ENCODE data around the gene SHROOM3. TPM values are rescaled to one million over a fixed set of nuclear protein-coding genes. Genes with fewer than 3 reads are reported as not detected.

The SHROOM3 gene
- total RNA-seq, 1 experiment from 2014 or later = 27.6 TPM

DNA sequence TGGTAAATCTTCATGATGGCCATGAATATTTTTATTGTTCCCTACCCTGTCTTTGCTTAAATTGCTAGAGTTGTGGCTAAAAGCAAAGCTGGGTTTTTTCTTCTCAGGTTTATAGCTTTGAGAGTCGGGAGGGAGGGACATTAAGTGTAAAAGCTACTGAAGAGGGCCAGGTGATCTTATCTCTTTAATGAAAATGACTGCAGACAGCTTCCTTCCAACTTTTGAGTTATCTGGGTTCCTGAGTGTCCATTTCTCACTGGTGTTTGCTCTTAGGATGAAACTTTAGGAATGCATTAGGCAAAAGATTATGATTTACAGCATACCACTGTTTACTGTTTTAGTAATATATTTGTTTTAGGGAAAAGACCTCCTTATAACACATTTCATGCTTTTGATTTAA is 187.7 kb downstream of the SHROOM3 start:
- WGBS (ENCODE audit: extremely low coverage, insufficient read length, low lambda C conversion rate) = no CpG with 5 or more reads among the region's 1 CpG
- Histone ChIP-seq H3K14ac (ENCODE audit: insufficient read depth, low read length) (no peak overlapping the region), H2BK15ac (ENCODE audit: low read depth, low read length) (no peak overlapping the region), H2BK120ac (ENCODE audit: low read depth, low read length, poor library complexity, severe bottlenecking) (no peak overlapping the region), H3K18ac (ENCODE audit: insufficient read length, low read depth, low read length) (no peak overlapping the region), H3K4me2 (ENCODE audit: insufficient read depth, insufficient read length, low read length) (no peak overlapping the region), H3K9me3 (ENCODE audit: control insufficient read depth, low read depth, low read length) (no peaks in the 10 kb centered on the region), H3K27ac (ENCODE audit: insufficient read length, low read depth, low read length) (no peak overlapping the region), H3K79me2 (ENCODE audit: insufficient read depth, low read length) (no peaks in the 10 kb centered on the region), H2BK5ac (ENCODE audit: insufficient read length, low read length) (no peak overlapping the region), H3K56ac (ENCODE audit: insufficient read length, low read depth, low read length) (no peak overlapping the region), H4K8ac (replicated peaks; ENCODE audit: insufficient read length, low read depth, low read length) (no peak overlapping the region), H2BK20ac (ENCODE audit: low read depth, low read length, poor library complexity, severe bottlenecking) (no peak overlapping the region), H3T11ph (ENCODE audit: low read length) (no peak overlapping the region), H3K79me1 (ENCODE audit: insufficient read depth, low read depth, low read length, poor library complexity, severe bottlenecking) (no peaks in the 10 kb centered on the region), H3K23ac (ENCODE audit: insufficient read length, low read depth, low read length) (no peak overlapping the region), H2BK12ac (ENCODE audit: insufficient read length, low read depth, low read length) (no peak overlapping the region), H2AFZ (ENCODE audit: low read length) (no peak overlapping the region), H4K5ac (ENCODE audit: insufficient read length, low read depth, low read length) (no peak overlapping the region), H3K23me2 (ENCODE audit: insufficient read length, low read depth, low read length, poor library complexity, severe bottlenecking) (no peaks in the 10 kb centered on the region), H3K27me3 (ENCODE audit: insufficient read depth, low read length) (no peaks in the 10 kb centered on the region), H4K91ac (ENCODE audit: insufficient read length, low read depth, low read length) (no peak overlapping the region), H3K4me1 (ENCODE audit: insufficient read depth, low read length) (peaks cover 8% of the 10 kb centered on the region), H2AK5ac (ENCODE audit: insufficient read length, low read length) (no peak overlapping the region), H4K20me1 (ENCODE audit: control insufficient read depth, insufficient read depth, insufficient read length) (no peaks in the 10 kb centered on the region), H3K4ac (ENCODE audit: low read depth, low read length) (no peak overlapping the region), H3K9ac (ENCODE audit: extremely low read depth, insufficient read length, low read length) (no peak overlapping the region)
- no peak overlapping the region for H3K27ac Mint-ChIP-seq
- TF ChIP-seq, protein P1, sequence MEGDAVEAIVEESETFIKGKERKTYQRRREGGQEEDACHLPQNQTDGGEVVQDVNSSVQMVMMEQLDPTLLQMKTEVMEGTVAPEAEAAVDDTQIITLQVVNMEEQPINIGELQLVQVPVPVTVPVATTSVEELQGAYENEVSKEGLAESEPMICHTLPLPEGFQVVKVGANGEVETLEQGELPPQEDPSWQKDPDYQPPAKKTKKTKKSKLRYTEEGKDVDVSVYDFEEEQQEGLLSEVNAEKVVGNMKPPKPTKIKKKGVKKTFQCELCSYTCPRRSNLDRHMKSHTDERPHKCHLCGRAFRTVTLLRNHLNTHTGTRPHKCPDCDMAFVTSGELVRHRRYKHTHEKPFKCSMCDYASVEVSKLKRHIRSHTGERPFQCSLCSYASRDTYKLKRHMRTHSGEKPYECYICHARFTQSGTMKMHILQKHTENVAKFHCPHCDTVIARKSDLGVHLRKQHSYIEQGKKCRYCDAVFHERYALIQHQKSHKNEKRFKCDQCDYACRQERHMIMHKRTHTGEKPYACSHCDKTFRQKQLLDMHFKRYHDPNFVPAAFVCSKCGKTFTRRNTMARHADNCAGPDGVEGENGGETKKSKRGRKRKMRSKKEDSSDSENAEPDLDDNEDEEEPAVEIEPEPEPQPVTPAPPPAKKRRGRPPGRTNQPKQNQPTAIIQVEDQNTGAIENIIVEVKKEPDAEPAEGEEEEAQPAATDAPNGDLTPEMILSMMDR (conservative IDR thresholded peaks at IDR 0.05) = no peak
- no peaks in the 10 kb centered on the region; the same call in 1 of the 2 replicates for H3K27me3 Mint-ChIP-seq (ENCODE audit: low read depth)
- H3K4me1 Mint-ChIP-seq = peaks cover 33 to 42% of the 10 kb centered on the region in 2 experiments
- no peaks in the 10 kb centered on the region for H3K36me3 Mint-ChIP-seq (ENCODE audit: insufficient read depth in 1 of 3, low read depth in 3 of 3)
- H3K4me3 Mint-ChIP-seq = no peak overlapping the region
- DNase-seq = no peak
- H3K9me3 Mint-ChIP-seq = no peaks in the 10 kb centered on the region
